H9 (cell line): Measurements from ENCODE around the gene LUZP2. TPM values are rescaled to one million over a fixed set of nuclear protein-coding genes. Genes with fewer than 3 reads are reported as not detected.

Source experiments
- DNase-seq: peaks from one replicate; pipeline ENCODE4 v3.0.0-alpha.2; 2017
- H2AFZ ChIP-seq: one replicate; pipeline ENCODE4 v1.6.1; 2013; ENCODE audit warnings: mild to moderate bottlenecking, low read length, control low read depth, moderate library complexity
- H2AK5ac ChIP-seq: 2 replicates; pipeline ENCODE4 v1.6.1; 2013; ENCODE audit warnings: low read length, control low read depth, mixed read lengths; ENCODE audit not compliant: insufficient read length
- H2BK120ac ChIP-seq: one replicate; pipeline ENCODE4 v1.6.1; 2013; ENCODE audit warnings: low read depth, mild to moderate bottlenecking, low read length, control low read depth, inconsistent platforms; ENCODE audit not compliant: poor library complexity, severe bottlenecking
- H2BK12ac ChIP-seq: 2 replicates; pipeline ENCODE4 v1.6.1; 2013; ENCODE audit warnings: low read length, control low read depth, mixed read lengths, low read depth; ENCODE audit not compliant: insufficient read length
- H2BK15ac ChIP-seq: 2 replicates; pipeline ENCODE4 v1.6.1; 2013; ENCODE audit warnings: low read depth, low read length, control low read depth
- H2BK20ac ChIP-seq: one replicate; pipeline ENCODE4 v1.6.1; 2013; ENCODE audit warnings: low read depth, mild to moderate bottlenecking, low read length, control low read depth, inconsistent platforms; ENCODE audit not compliant: poor library complexity, severe bottlenecking
- H2BK5ac ChIP-seq: 2 replicates; pipeline ENCODE4 v1.6.1; 2013; ENCODE audit warnings: low read length, control low read depth, mixed read lengths; ENCODE audit not compliant: insufficient read length
- H3K14ac ChIP-seq: 2 replicates; pipeline ENCODE4 v1.6.1; 2013; ENCODE audit warnings: low read length, control low read depth; ENCODE audit not compliant: insufficient read depth
- H3K18ac ChIP-seq: 2 replicates; pipeline ENCODE4 v1.6.1; 2013; ENCODE audit warnings: low read depth, mild to moderate bottlenecking, mixed read lengths, low read length, control low read depth; ENCODE audit not compliant: insufficient read length
- H3K23ac ChIP-seq: 2 replicates; pipeline ENCODE4 v1.6.1; 2013; ENCODE audit warnings: low read length, control low read depth, mixed read lengths, low read depth; ENCODE audit not compliant: insufficient read length
- H3K23me2 ChIP-seq: 2 replicates; pipeline ENCODE4 v1.6.1; 2013; ENCODE audit warnings: low read depth, mild to moderate bottlenecking, mixed read lengths, low read length, control low read depth; ENCODE audit not compliant: insufficient read length, poor library complexity, severe bottlenecking
- H3K27ac ChIP-seq: 2 replicates; pipeline ENCODE4 v1.5.1; 2013; ENCODE audit warnings: low read length, control low read depth, mixed read lengths, low read depth; ENCODE audit not compliant: insufficient read length
- H3K27me3 ChIP-seq: 2 replicates; pipeline ENCODE4 v1.6.1; 2013; ENCODE audit warnings: low read length, control low read depth, inconsistent platforms; ENCODE audit not compliant: insufficient read depth
- H3K4ac ChIP-seq: 2 replicates; pipeline ENCODE4 v1.6.1; 2013; ENCODE audit warnings: low read depth, mild to moderate bottlenecking, control low read depth, inconsistent platforms, low read length, moderate library complexity
- H3K4me1 ChIP-seq: 2 replicates; pipeline ENCODE4 v1.6.1; 2013; ENCODE audit warnings: low read length, control low read depth, inconsistent platforms; ENCODE audit not compliant: insufficient read depth
- H3K4me2 ChIP-seq: 2 replicates; pipeline ENCODE4 v1.6.1; 2013; ENCODE audit warnings: low read length, control low read depth, mixed read lengths; ENCODE audit not compliant: insufficient read length, insufficient read depth
- H3K56ac ChIP-seq: 2 replicates; pipeline ENCODE4 v1.6.1; 2013; ENCODE audit warnings: low read depth, mild to moderate bottlenecking, mixed read lengths, low read length, control low read depth; ENCODE audit not compliant: insufficient read length
- H3K79me1 ChIP-seq: 2 replicates; pipeline ENCODE4 v1.6.1; 2013; ENCODE audit warnings: low read depth, mild to moderate bottlenecking, moderate library complexity, low read length, control low read depth, inconsistent platforms; ENCODE audit not compliant: insufficient read depth, poor library complexity, severe bottlenecking
- H3K79me2 ChIP-seq: 2 replicates; pipeline ENCODE4 v1.6.1; 2013; ENCODE audit warnings: low read length, control low read depth, inconsistent platforms; ENCODE audit not compliant: insufficient read depth
- H3K9ac ChIP-seq: 2 replicates; pipeline ENCODE4 v1.6.1; 2013; ENCODE audit warnings: low read length, control low read depth, mixed read lengths; ENCODE audit not compliant: insufficient read length; ENCODE audit errors: extremely low read depth
- H3K9me3 ChIP-seq: one replicate; pipeline ENCODE4 v1.6.1; 2013; ENCODE audit warnings: low read depth, low read length, inconsistent platforms; ENCODE audit not compliant: control insufficient read depth
- H3T11ph ChIP-seq: one replicate; pipeline ENCODE4 v1.6.1; 2013; ENCODE audit warnings: mild to moderate bottlenecking, low read length, control low read depth, inconsistent platforms
- H4K20me1 ChIP-seq: one replicate; pipeline ENCODE4 v1.6.1; 2013; ENCODE audit not compliant: control insufficient read depth, insufficient read length, insufficient read depth
- H4K5ac ChIP-seq: 2 replicates; pipeline ENCODE4 v1.6.1; 2013; ENCODE audit warnings: low read depth, mild to moderate bottlenecking, mixed read lengths, low read length, control low read depth; ENCODE audit not compliant: insufficient read length
- H4K8ac ChIP-seq: replicated peaks from 2 replicates; pipeline ENCODE4 v1.6.1; 2013; ENCODE audit warnings: low read length, control low read depth, mixed read lengths, low read depth; ENCODE audit not compliant: insufficient read length
- H4K91ac ChIP-seq: 2 replicates; pipeline ENCODE4 v1.6.1; 2013; ENCODE audit warnings: low read depth, mild to moderate bottlenecking, moderate library complexity, mixed read lengths, low read length, control low read depth; ENCODE audit not compliant: insufficient read length
- H3K27ac Mint-ChIP-seq, 3 experiments: 2 replicates in 2 of 3; 3 replicates in 1 of 3; pipeline ENCODE4 v1.8.0; 2020 to 2021; ENCODE audit warnings: mixed read lengths in 3 of 3, mild to moderate bottlenecking in 1 of 3, moderate library complexity in 1 of 3
- H3K27me3 Mint-ChIP-seq: 2 replicates; pipeline ENCODE4 v1.8.0; 2021; ENCODE audit warnings: low read depth, mild to moderate bottlenecking, moderate library complexity, mixed read lengths
- H3K36me3 Mint-ChIP-seq, 3 experiments: 2 replicates in 2 of 3; 3 replicates in 1 of 3; pipeline ENCODE4 v1.8.0; 2020 to 2021; ENCODE audit warnings: low read depth in 3 of 3, mixed read lengths in 3 of 3; ENCODE audit not compliant: insufficient read depth in 1 of 3
- H3K4me1 Mint-ChIP-seq, 2 experiments: 2 replicates each; pipeline ENCODE4 v1.8.0; 2020; ENCODE audit warnings: mixed read lengths in 2 of 2
- H3K4me3 Mint-ChIP-seq, 2 experiments: 2 replicates in 1 of 2; 3 replicates in 1 of 2; pipeline ENCODE4 v1.8.0; 2020 to 2021; ENCODE audit warnings: mild to moderate bottlenecking in 2 of 2, mixed read lengths in 2 of 2, moderate library complexity in 1 of 2
- H3K9me3 Mint-ChIP-seq, 2 experiments: 2 replicates in 1 of 2; 3 replicates in 1 of 2; pipeline ENCODE4 v1.8.0; 2020; ENCODE audit warnings: mild to moderate bottlenecking in 2 of 2, mixed read lengths in 2 of 2, moderate library complexity in 1 of 2
- WGBS: extraction: QIAGEN DNeasy Blood & Tissue Kit; methylation state at CpG from one replicate; pipeline ENCODE4 v1.1.7; 2013; ENCODE audit warnings: missing lambda C conversion rate, low lambda C conversion rate, mixed read lengths; ENCODE audit not compliant: insufficient read length; ENCODE audit errors: extremely low coverage; 5-methylcytosine and 5-hydroxymethylcytosine counted together
- total RNA-seq: library from RNA; stranded (reverse); gene quantifications from 2 replicates; pipeline ENCODE4 v1.2.1, GENCODE V29; 2021
- TF ChIP-seq, protein P1 (sequence below): fragments of 200-600 bp; sonication (generic); conservative IDR thresholded peaks from 3 replicates; pipeline ENCODE4 v1.8.0; 2021; ENCODE audit warnings: antibody characterized with exemption, mild to moderate bottlenecking

The LUZP2 gene
- total RNA-seq, 1 experiment from 2014 or later = 25.4 TPM

- H4K8ac ChIP-seq = no peak overlapping the region
These were observed 276.5 kb downstream of the LUZP2 start for GRCh38 chr11:24773322-24773721.

More at GRCh38 chr11:24773322-24773721, 276.5 kb downstream of the LUZP2 start:
- Histone ChIP-seq H4K20me1 (no peaks in the 10 kb centered on the region), H3K27me3 (no peaks in the 10 kb centered on the region), H3K4me1 (no peaks in the 10 kb centered on the region), H2BK120ac (no peak overlapping the region), H3K4ac (no peak overlapping the region), H3K4me2 (no peak overlapping the region), H3K18ac (no peak overlapping the region), H3K9me3 (no peaks in the 10 kb centered on the region), H3K23me2 (no peaks in the 10 kb centered on the region), H3K79me2 (no peaks in the 10 kb centered on the region), H2AFZ (no peak overlapping the region), H2BK15ac (no peak overlapping the region), H3K14ac (no peak overlapping the region), H2BK20ac (no peak overlapping the region), H2AK5ac (no peak overlapping the region), H3K79me1 (no peaks in the 10 kb centered on the region), H4K5ac (no peak overlapping the region), H2BK5ac (no peak overlapping the region), H3K9ac (no peak overlapping the region), H3K56ac (no peak overlapping the region), H4K91ac (no peak overlapping the region), H3K27ac (no peak overlapping the region), H3K23ac (no peak overlapping the region), H3T11ph (no peak overlapping the region), H2BK12ac (no peak overlapping the region)
- Mint-ChIP-seq H3K9me3 (peaks cover 0 to 3% of the 10 kb centered on the region in 2 experiments; a peak in 2 of 5 replicates), H3K36me3 (peaks cover 0 to 9% (median 0%) of the 10 kb centered on the region in 3 experiments; a peak in 1 of 7 replicates), H3K4me1 (peaks cover 0 to 6% of the 10 kb centered on the region in 2 experiments; a peak in 2 of 4 replicates), H3K4me3 (no peak overlapping the region), H3K27me3 (no peaks in the 10 kb centered on the region), H3K27ac (no peak overlapping the region)
- DNase-seq = no peak
- no CpG with 5 or more reads among the region's 3 CpGs for WGBS
- TF ChIP-seq, protein P1, sequence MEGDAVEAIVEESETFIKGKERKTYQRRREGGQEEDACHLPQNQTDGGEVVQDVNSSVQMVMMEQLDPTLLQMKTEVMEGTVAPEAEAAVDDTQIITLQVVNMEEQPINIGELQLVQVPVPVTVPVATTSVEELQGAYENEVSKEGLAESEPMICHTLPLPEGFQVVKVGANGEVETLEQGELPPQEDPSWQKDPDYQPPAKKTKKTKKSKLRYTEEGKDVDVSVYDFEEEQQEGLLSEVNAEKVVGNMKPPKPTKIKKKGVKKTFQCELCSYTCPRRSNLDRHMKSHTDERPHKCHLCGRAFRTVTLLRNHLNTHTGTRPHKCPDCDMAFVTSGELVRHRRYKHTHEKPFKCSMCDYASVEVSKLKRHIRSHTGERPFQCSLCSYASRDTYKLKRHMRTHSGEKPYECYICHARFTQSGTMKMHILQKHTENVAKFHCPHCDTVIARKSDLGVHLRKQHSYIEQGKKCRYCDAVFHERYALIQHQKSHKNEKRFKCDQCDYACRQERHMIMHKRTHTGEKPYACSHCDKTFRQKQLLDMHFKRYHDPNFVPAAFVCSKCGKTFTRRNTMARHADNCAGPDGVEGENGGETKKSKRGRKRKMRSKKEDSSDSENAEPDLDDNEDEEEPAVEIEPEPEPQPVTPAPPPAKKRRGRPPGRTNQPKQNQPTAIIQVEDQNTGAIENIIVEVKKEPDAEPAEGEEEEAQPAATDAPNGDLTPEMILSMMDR = no peak
